ELR (cell line): ENCODE results near the gene SMYD3.

ENCODE experiments used
- DNase-seq: peaks from one replicate; pipeline ENCODE4 v3.0.0-alpha.2; 2015; ENCODE audit warnings: low read depth

The SMYD3 gene

GRCh38 chr1:246416261-246416660, 90.8 kb downstream of the SMYD3 start:
- no peak for DNase-seq

DNA sequence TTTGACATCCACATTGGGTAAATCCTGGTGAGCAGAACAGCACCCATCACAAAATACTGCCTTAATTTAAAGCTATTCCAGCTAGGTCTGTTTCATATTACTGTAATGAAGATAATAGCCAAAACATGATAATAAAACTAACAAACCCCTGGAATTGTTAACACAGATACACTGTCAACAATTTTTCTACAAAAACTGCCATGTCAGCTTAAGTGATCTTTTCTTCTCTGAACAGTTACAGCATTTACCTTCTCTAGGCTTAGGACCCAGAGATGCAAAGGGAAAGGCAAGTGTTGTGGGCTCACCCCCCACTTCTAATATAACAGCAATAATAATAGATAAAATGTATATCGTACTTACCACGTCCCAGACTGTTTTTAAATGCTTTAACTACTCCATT, 92.1 kb downstream of the SMYD3 start:
- DNase-seq = no peak

- no peak for DNase-seq
Measured at GRCh38 chr1:246413430-246413829, 93.6 kb downstream of the SMYD3 start.

DNA sequence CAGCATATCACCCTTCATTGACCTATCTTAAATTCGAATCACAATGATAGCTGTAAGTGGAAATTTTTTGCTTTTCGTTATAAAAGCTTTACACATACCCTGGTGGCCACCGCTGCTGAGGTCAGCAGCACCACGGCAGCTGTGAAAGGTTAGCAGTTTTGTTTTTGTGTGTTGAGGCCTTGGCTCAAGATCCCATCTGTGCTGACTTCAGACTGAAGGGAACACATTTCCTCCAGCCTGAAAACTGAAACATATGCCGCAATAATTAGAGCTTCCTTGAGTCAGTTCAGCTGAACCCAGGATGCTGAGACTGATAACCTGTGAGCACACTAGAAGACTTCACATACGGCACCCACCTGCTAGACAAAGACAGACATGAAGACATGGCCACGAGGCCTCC, 103.0 kb downstream of the SMYD3 start:
- no peak for DNase-seq

DNA sequence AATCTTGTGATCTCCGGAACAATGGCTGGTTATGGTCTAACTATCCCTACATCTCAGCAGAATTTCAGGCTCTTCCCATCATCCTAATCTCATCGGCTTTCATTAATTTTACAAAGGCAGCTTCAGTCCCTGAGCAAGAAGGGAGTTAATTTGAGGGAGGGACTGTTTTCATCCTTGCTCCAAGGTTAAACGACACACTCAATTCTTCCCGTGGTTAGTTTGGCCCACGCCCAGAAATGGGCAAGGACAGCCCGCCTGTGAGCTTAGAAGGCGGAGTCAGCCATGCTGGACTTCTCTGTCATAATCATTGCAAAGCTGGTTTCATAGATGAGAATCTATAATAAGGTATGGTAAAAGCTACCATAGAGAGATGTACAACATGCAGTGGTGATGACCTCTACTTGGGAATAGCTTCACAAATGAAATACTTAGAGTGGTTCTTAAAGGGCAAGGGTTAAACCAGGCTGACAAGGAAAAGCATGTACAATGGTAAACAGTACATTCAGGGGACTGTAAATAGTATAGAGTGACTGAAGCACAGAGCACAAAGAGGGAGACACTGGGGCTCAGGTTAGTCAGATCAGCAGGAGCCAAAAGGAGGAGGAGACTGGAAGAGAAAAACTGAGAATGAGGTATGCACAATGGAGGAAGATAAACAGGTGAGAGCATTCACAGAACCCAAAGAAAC, 108.8 kb downstream of the SMYD3 start:
- no peak for DNase-seq

DNA sequence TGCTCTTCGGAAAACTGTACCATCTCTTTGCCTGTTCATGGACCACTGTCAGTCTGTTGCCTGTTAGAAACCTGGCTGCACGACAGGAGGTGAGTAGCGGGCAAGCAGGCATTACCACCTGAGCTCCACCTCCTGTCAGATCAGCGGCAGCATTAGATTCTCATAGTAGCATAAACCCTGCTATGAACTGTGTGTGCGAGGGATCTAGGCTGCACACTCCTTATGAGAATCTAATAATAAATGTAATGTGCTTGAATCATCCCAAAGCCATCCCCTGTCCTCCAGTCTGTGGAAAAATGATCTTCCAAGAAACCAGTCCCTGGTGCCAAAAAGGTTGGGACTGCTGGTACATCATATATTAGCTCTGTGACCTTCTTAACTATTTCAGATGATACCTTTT, 110.0 kb downstream of the SMYD3 start:
- DNase-seq = no peak

DNA sequence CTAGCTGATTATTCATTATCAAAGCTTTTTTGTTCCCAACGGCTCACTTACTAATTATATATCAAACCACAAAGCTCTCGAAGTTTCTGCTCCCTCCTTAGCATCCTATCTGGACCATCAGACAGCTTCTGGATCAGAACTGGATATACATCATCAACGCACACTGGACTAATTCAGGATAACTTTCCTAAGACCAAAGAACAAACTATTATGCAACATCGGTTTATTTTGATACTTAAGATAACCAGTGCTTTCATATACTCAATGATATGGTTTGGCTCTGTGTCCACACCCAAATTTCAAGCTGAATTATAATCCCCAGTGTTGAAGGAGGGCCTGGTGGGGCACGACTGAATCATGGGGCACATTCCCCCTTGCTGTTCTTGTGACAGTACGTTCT, 110.8 kb downstream of the SMYD3 start:
- no peak for DNase-seq

DNA sequence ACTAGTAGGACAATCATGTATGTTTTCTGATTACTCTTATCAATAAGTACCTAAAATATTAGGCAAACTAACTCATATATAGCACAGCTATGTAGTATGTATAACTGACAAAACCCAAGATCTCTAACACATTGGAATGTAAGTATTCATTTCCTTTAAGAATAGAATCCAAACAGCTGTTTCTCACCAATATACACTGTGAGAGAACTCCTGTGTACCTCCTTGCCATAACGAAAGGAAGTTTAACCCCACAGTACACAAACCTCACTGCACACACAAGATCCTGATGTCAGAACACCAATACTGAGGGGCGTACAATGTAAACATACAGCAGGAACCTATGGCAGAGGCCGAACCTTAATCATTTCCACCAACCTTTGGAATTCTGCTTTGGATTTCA, 113.0 kb downstream of the SMYD3 start:
- DNase-seq = no peak

GRCh38 chr1:246390855-246391254, 116.2 kb downstream of the SMYD3 start:
- DNase-seq = no peak

DNA sequence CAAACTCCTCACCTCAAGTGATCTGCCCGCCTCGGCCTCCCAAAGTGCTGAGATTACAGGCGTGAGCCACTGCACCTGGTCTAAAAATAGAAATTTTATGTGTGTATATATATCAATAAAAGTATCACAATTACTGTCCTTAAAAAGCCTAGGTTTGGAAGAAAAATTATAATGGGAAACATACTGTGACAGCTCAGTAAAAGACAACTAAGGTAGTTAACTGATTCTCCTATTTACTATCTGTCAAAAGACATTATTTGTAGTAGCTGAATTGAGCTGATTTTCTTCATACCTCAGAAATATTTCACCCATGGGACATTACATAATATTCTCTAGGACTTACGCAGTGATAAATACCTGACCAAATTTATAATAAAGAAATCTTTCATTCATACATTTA, 122.5 kb downstream of the SMYD3 start:
- no peak for DNase-seq

- peak; percentile 8 for DNase-seq
Measured at GRCh38 chr1:246383791-246384190, 123.3 kb downstream of the SMYD3 start.

DNA sequence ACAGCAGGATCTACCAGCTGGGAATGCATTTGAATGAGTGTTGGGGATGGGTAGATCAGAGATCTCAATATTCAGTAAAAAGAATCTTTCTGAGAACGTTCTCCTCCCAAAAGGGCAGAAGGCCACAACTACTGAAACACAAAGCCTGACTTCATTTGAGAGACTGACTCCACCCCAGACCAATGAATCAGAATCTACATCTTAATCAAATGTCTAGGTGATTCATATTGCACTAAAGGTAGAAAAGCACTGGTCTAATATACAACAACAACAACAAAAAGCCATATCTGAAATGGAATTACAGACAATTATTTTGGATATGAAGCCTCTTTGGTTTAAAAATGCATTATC, 123.9 kb downstream of the SMYD3 start:
- peak; percentile 6 for DNase-seq

DNA sequence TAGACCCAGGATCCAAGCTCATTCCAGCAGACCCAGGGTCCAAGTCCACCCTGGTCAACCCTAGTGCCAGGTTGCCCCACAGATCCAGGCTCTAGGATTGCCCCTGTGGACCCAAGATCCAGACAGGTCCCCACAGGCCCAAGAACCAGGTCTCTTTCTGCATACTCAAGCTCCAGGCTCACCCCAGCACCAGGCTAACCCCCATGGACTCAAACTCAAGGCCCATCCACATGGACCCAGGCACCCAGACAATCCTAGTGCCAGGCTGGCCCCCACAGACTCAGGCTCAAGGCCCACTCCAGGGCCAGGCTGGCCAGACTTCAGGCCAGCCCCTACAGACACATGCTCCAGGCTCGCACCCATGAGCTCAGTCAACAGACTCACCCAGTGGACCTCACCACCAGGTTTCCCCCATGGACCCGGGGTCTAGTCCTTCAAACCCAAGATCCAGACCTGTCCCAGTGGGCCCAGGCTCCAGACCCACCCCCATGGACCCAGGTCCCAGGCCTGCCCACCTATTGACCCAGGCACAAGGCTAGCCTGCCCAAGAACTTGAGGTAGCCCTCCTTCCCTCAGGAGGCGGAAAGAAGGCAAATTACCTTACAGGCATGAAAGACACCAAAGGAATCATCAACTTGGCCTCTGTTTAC, 124.4 kb downstream of the SMYD3 start:
- no peak for DNase-seq

DNA sequence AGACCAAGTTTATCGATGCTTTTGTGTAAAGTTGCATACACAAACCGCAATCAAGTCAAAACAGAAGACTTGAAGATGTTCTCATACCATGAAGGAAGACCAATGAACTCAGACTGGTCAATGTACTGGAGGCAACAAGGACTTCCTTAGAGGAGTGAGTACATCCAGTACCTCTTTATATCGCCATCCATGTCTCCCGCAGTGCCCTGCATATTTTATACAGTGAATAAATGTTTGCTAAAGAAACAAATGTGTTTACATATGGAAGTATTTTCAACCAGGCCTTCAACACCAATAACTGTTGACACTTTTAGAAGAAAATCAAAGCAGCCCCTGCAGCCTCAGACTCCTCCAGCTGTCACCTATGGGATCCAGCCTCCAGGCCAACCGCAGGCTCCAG, 125.6 kb downstream of the SMYD3 start:
- DNase-seq = no peak

GRCh38 chr1:246377625-246378153, 129.4 kb downstream of the SMYD3 start:
- no peak for DNase-seq

DNA sequence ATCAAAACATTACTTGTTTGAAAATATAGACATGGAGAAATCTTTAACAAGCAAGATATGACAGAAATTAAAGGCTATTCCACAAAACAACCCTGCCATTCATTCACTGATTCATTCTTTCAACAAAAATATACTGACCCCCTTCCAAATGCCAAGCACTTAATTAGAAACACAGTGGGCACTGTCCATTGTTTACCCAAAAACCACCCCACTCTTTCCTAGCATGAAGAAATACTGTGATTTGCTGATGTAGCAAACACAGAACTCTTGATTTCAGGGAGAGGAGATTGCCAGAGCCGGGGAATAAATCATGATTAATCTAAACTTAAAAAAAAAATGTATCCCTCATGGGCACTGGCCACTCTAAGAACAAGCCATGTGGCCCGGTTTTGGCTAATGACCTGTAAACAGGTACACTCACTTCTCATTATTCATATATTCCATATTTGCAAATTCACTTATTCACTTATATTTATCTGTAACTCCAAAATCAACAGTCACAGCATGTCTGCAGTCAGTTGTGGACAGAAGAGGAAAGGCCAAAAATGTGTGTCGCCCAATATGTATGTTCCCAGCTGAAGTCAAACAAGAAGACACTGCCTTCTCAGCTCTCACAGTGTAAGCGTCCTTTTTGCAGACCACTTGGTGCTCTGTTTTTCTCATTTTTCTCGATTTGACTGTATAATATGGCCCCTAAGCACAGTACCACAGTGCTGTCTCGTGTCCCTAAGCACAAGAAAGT, 133.1 kb downstream of the SMYD3 start:
- no peak for DNase-seq

- DNase-seq = no peak
Measured at GRCh38 chr1:246372559-246372958, 134.5 kb downstream of the SMYD3 start.

DNA sequence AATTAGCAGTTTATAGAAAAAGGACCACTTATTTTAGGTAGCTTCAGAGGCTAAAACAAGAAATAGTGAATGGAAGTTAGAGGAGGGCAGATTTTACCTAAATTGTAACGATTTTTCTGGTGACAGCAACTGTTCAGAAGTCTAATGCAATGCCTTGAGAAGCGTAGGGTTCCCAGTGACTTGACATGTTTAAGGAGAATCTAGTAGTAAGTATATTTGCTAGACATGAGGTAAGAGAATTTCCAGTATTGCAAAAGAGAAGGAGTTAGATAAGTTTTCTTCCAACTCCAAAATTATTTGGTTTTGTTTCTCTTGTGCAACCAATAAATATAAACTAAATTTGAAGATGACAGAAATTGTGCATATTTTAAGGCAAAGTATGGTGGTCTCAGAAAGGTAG, 140.0 kb downstream of the SMYD3 start:
- no peak for DNase-seq

DNA sequence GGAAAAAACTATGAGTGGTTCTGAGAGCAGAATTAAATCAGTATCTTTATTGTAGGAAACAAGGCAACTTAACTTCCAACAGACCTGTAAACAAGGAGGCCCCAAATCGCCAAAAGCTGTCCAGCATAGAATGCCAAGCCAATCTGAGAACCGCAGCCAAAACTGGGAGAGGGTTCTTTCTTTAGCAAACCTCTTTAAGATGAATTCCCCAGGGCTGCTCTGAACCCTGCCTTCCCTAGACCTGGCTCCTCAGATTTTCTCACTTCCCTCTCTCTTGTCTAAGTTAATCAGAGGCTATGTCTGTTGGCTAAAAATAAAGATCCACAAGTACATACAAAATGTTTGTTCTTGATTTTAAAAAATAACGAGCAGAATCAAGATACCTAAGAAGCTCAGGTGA, 141.4 kb downstream of the SMYD3 start:
- no peak for DNase-seq

GRCh38 chr1:246364415-246364941, 142.6 kb downstream of the SMYD3 start:
- no peak for DNase-seq

GRCh38 chr1:246357014-246357598, 150.0 kb downstream of the SMYD3 start:
- peak; percentile 47 for DNase-seq

- DNase-seq = no peak
Measured at GRCh38 chr1:246355411-246356230, 151.5 kb downstream of the SMYD3 start.
